Measurements from ENCODE around the gene SMPD3.

DNA sequence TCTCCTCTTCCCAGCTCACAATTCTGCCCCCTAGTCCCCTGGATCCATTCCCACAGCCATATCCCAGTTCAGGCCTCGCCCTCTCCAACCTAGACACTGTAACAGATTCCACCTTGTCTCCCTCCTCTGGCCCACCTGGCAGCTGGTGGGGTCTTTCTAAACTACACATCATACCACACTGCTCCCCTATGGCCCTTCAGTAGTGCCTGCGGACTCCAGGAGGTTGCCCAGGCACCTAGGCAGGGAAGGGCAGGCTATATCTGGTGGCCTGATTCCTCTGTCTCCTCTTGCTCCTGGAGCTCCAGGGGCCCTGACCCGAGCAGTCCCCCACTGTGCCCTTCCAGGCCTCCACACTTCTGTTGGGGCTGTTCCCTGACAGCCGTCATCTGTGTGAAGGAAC, 64.5 kb downstream of the SMPD3 start:
- TF ChIP-seq POLR2A (IDR thresholded peaks at IDR 0.05; ENCODE audit: low read length) (no peak), GATA1 (IDR thresholded peaks at IDR 0.05; ENCODE audit: low read depth, low read length) (no peak)

Measured in erythroblast (primary cell).